Spleen (tissue), 11 donors: ENCODE data around the gene GNG11. TPM values are rescaled to one million over a fixed set of nuclear protein-coding genes. Genes with fewer than 3 reads are reported as not detected.

ENCODE experiments used
- DNase-seq: peaks from one replicate; pipeline ENCODE4 v3.0.0-alpha.2; 2020
- H3K27ac ChIP-seq, 8 donors: fragments of 200-600 bp; sonication (generic) in 7 of 8; 1 replicate in 4 of 8; 2 replicates in 4 of 8; pipeline versions ENCODE4 v1.5.0 to v1.8.0; 2016 to 2021; ENCODE audit warnings: inconsistent platforms in 4 of 8, mild to moderate bottlenecking in 4 of 8, moderate library complexity in 1 of 8
- H3K27me3 ChIP-seq, 7 donors: fragments of 200-600 bp; sonication (generic) in 6 of 7; replicated peaks in 1 of 7; 1 replicate in 4 of 7; 2 replicates in 3 of 7; pipeline versions ENCODE4 v1.5.0 to v1.8.0; 2016 to 2021; ENCODE audit warnings: inconsistent platforms in 3 of 7, mild to moderate bottlenecking in 1 of 7
- H3K36me3 ChIP-seq, 6 donors: fragments of 200-600 bp; sonication (generic) in 5 of 6; 1 replicate in 4 of 6; 2 replicates in 2 of 6; pipeline versions ENCODE4 v1.5.0 to v1.8.0; 2016 to 2021; ENCODE audit warnings: inconsistent platforms in 2 of 6
- H3K4me1 ChIP-seq, 6 donors: fragments of 200-600 bp; sonication (generic) in 5 of 6; 1 replicate in 3 of 6; 2 replicates in 3 of 6; pipeline versions ENCODE4 v1.5.0 to v1.8.0; 2016 to 2021; ENCODE audit warnings: inconsistent platforms in 3 of 6
- H3K4me3 ChIP-seq, 8 donors: fragments of 200-600 bp; sonication (generic) in 7 of 8; 1 replicate in 4 of 8; 2 replicates in 4 of 8; pipeline versions ENCODE4 v1.5.0 to v1.8.0; 2016 to 2021; ENCODE audit warnings: inconsistent platforms in 4 of 8, mild to moderate bottlenecking in 4 of 8, moderate library complexity in 2 of 8
- H3K9me3 ChIP-seq, 8 donors: fragments of 200-600 bp; sonication (generic) in 7 of 8; 1 replicate in 4 of 8; 2 replicates in 4 of 8; pipeline versions ENCODE4 v1.5.0 to v1.8.0; 2016 to 2021; ENCODE audit warnings: inconsistent platforms in 4 of 8
- CTCF ChIP-seq, 11 experiments: fragments of 200-600 bp in 7 of 11; fragments of 450-650 bp in 4 of 11; sonication (generic) in 4 of 11; IDR thresholded peaks in 8 of 11; conservative IDR thresholded peaks in 3 of 11; 1 replicate in 7 of 11; 2 replicates in 4 of 11; pipeline versions ENCODE4 v1.4.0 to v1.8.0; 2016 to 2021; ENCODE audit warnings: antibody characterized with exemption in 11 of 11, inconsistent platforms in 4 of 11, mild to moderate bottlenecking in 1 of 11
- POLR2A ChIP-seq, 3 donors: fragments of 450-650 bp; IDR thresholded peaks; one replicate each; pipeline ENCODE4 v1.5.1; 2017; ENCODE audit warnings: antibody characterized with exemption in 3 of 3, mild to moderate bottlenecking in 1 of 3
- POLR2AphosphoS5 ChIP-seq, 3 donors: sonication (generic); formaldehyde crosslinking; IDR thresholded peaks; one replicate each; pipeline ENCODE4 v1.5.1; 2017; ENCODE audit warnings: antibody characterized with exemption in 3 of 3
- WGBS, 5 donors: extraction: QIAGEN DNeasy Blood & Tissue Kit in 3 of 5; methylation state at CpG; one replicate each; pipeline versions ENCODE4 v1.1.5 to v1.1.7; 2013 to 2018; 5-methylcytosine and 5-hydroxymethylcytosine counted together
- intact Hi-C: fragments of 100-400 bp; cut with DNase I; formaldehyde crosslinking; loops from one replicate; pipeline ENCODE4 v1.15.0; 2023; ENCODE audit warnings: low total_unique reads
- polyA plus RNA-seq, 3 donors: library from polyadenylated mRNA; stranded (reverse); fragments of 200-250 nt; gene quantifications; one replicate each; pipeline ENCODE4 v1.2.1, GENCODE V29; 2013
- total RNA-seq, 7 donors: library from RNA; depleted of rRNA in 3 of 7; stranded (reverse); fragments of >200 nt in 3 of 7; fragmentation: NEBNext Ultra II Directional in 4 of 7; extraction: Animal tissue kit (Norgen Biotek cat#: 25700) in 4 of 7; gene quantifications; one replicate each; pipeline versions ENCODE4 v1.1.0 to v1.2.1, GENCODE V29; 2016 to 2021
- donor health status: healthy with polysubstance abuse.
- donor health status: DM: no; HTN: no; CAD: no; lungs with moderate emphysema.
- donor health status: DM: no; HTN: no; CAD: no.
- donor health status: Bipolar disorder and iron deficiency.
- donor health status: healthy.
- donor health status: DM: no; HTN: no; CAD: no.
- donor health status: DM: yes; HTN: yes; CAD: no.

GNG11 gene
- total and polyA plus RNA-seq, 10 donors: 15.5 to 97.3 (median 37.0) TPM

- TF ChIP-seq POLR2A (IDR thresholded peaks at IDR 0.05) (no peak), POLR2AphosphoS5 (IDR thresholded peaks at IDR 0.05) (no peak), CTCF (IDR thresholded peaks at IDR 0.05 in 8 of 11, conservative IDR thresholded peaks at IDR 0.05 in 3 of 11) (no peak)
- Histone ChIP-seq H3K4me3 (no peak overlapping the region), H3K27ac (peak overlapping the region; percentile 5 to 78 (median 60)), H3K36me3 (no peaks in the 10 kb centered on the region), H3K4me1 (peaks cover 0 to 8% (median 0%) of the 10 kb centered on the region in 6 donors), H3K27me3 (no peaks in the 10 kb centered on the region), H3K9me3 (no peaks in the 10 kb centered on the region)
- DNase-seq: no peak
- 41 to 47% (median 42%) methylated on average over 4 of the region's 4 CpGs for WGBS, 5 donors
- intact Hi-C loops: no loop called here
These were observed 22.4 kb downstream of the GNG11 start for GRCh38 chr7:93943816-93944540.

DNA sequence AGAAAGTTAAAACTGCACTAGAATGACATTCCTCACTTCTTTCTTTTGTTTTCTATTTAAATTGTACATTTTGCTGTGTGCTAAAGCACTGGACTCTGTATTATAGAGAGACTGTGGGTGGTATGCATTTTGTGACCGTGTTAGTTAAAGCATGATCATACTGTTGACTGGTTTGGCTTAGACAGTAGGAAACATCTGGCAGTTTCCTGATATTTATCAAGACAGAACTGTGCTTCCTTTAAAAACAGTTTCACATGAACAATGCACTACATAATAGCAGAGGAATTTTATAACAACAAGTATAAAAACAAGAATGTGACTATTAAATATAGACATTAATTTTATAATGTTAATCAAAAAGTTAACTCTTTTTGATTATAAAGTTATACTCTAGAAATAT, 23.1 kb downstream of the GNG11 start:
- intact Hi-C loops: no loop called here

DNA sequence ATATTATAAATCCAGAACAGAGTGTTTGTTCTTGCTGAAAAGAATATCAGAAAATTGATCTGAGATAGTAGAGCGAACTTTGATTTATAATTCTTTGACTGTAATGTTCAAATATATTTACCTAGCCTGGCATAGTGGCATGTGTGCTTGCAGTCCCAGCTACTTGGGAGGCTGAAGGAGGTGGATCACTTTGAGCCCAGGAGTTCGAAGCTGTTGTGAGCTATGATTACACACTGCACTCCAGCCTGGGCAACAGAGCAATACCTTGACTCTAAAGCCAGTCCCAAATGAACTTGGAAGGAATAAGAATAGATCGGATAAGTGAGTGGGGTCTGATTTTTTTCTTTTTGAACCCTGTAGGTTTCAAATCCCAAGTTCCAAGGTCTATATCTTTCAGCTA, 23.5 kb downstream of the GNG11 start:
- H3K27me3 ChIP-seq: no peaks in the 10 kb centered on the region
- WGBS, 5 donors: 16 to 59% (median 26%) methylated on average over 3 of the region's 3 CpGs
- H3K27ac ChIP-seq: peak overlapping the region in 7 of 8 donors; percentile 43 to 78 (median 61)
- TF ChIP-seq CTCF (IDR thresholded peaks at IDR 0.05 in 8 of 11, conservative IDR thresholded peaks at IDR 0.05 in 3 of 11) (no peak), POLR2AphosphoS5 (IDR thresholded peaks at IDR 0.05) (no peak), POLR2A (IDR thresholded peaks at IDR 0.05) (no peak)
- no peaks in the 10 kb centered on the region for H3K9me3 ChIP-seq
- intact Hi-C loops: no loop called here
- H3K36me3 ChIP-seq: no peaks in the 10 kb centered on the region
- no peak for DNase-seq
- H3K4me1 ChIP-seq: peaks cover 0 to 8% (median 0%) of the 10 kb centered on the region in 6 donors
- H3K4me3 ChIP-seq: no peak overlapping the region

More for the DNA sequence above, 23.1 kb downstream of the GNG11 start:
- DNase-seq: no peak
- no peaks in the 10 kb centered on the region for H3K9me3 ChIP-seq
- H3K36me3 ChIP-seq: no peaks in the 10 kb centered on the region
- TF ChIP-seq POLR2AphosphoS5 (IDR thresholded peaks at IDR 0.05) (no peak), POLR2A (IDR thresholded peaks at IDR 0.05) (no peak), CTCF (IDR thresholded peaks at IDR 0.05 in 8 of 11, conservative IDR thresholded peaks at IDR 0.05 in 3 of 11) (no peak)
- peaks cover 0 to 8% (median 0%) of the 10 kb centered on the region in 6 donors for H3K4me1 ChIP-seq
- no peaks in the 10 kb centered on the region for H3K27me3 ChIP-seq
- peak overlapping the region; percentile 5 to 78 (median 60) for H3K27ac ChIP-seq
- H3K4me3 ChIP-seq: no peak overlapping the region
- WGBS, 5 donors: 0 to 4% (median 2%) methylated on average over 1 of the region's 1 CpG

DNA sequence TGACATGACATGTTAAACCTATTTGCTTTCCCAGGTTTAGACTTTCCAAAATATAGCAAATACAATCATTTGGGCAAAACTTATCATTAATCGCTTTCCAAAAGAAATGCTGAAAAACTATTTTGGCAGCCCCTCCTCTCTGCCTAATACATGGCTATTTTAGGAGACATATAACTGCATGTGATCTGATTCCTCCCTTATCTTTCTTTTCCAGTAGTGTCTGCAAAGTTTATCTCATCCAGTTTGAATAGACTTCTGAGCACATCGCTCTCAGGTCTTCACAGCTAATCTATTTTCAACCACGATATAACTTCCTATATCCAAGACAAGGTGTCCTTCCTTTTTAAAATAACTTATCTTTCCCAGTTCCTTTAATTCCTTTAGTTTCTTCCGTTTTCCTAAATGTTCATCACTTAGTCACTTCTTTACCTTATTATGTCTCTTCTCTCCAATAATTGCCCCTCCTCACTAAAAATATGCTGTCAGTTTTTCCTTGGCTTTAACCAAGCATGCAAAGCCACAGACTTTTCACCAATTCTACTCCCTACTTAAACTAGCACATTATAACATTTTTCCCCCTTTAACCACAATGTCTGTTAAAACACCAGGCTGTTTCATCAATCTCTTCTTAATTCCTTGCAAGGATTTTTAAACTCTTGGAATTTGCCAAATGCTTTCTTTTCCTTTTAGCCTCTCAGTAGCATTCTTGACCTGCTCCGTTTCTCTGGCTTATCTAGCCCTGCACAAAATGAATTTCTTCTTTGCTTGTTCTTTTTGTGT, 24.4 kb downstream of the GNG11 start:
- H3K27ac ChIP-seq: peak overlapping the region in 6 of 8 donors; percentile 43 to 78 (median 66)

More for the DNA sequence above, 24.4 kb downstream of the GNG11 start:
- no peak for TF ChIP-seq POLR2AphosphoS5 (IDR thresholded peaks at IDR 0.05)
- TF ChIP-seq POLR2A (IDR thresholded peaks at IDR 0.05): no peak
- no peak for TF ChIP-seq CTCF (IDR thresholded peaks at IDR 0.05 in 8 of 11, conservative IDR thresholded peaks at IDR 0.05 in 3 of 11)
- Histone ChIP-seq H3K4me3 (no peak overlapping the region), H3K4me1 (peaks cover 0 to 8% (median 0%) of the 10 kb centered on the region in 6 donors), H3K36me3 (no peaks in the 10 kb centered on the region), H3K9me3 (no peaks in the 10 kb centered on the region), H3K27me3 (no peaks in the 10 kb centered on the region)
- intact Hi-C loops: no loop called here
- DNase-seq: no peak
- 29 to 39% (median 38%) methylated on average over 5 of the region's 5 CpGs for WGBS, 5 donors
